RWPE2 (cell line): Measurements from ENCODE around the gene MAPK11.

Source experiments
- ATAC-seq: fragments of 200-7000 bp; cut with Tn5 transposase; 3 replicates; pipeline ENCODE4 v1.9.1; 2021; ENCODE audit warnings: low read depth
- DNase-seq: peaks from one replicate; pipeline ENCODE4 v3.0.0-alpha.2; 2020; ENCODE audit warnings: low spot score
- H3K27ac ChIP-seq: fragments of 450-650 bp; 2 replicates; pipeline ENCODE4 v1.5.1; 2017; ENCODE audit warnings: mild to moderate bottlenecking; ENCODE audit not compliant: poor library complexity, severe bottlenecking
- H3K27me3 ChIP-seq: fragments of 250-450 bp; sonication (Bioruptor Pico); 2 replicates; pipeline ENCODE4 v1.5.1; 2021; ENCODE audit warnings: mild to moderate bottlenecking, moderate library complexity; ENCODE audit not compliant: insufficient read depth, poor library complexity, severe bottlenecking
- H3K36me3 ChIP-seq: fragments of 250-450 bp; sonication (Bioruptor Pico); 2 replicates; pipeline ENCODE4 v1.5.1; 2020; ENCODE audit warnings: low read depth, mild to moderate bottlenecking, moderate library complexity
- H3K4me1 ChIP-seq: fragments of 250-450 bp; sonication (Bioruptor Pico); 2 replicates; pipeline ENCODE4 v1.5.1; 2021; ENCODE audit warnings: mild to moderate bottlenecking, moderate library complexity; ENCODE audit not compliant: insufficient read depth, poor library complexity, severe bottlenecking
- H3K4me3 ChIP-seq: fragments of 250-450 bp; sonication (Bioruptor Pico); 2 replicates; pipeline ENCODE4 v1.5.1; 2021; ENCODE audit warnings: mild to moderate bottlenecking, moderate library complexity; ENCODE audit not compliant: severe bottlenecking
- H3K9me3 ChIP-seq: fragments of 250-450 bp; sonication (Bioruptor Pico); 2 replicates; pipeline ENCODE4 v1.5.1; 2021; ENCODE audit warnings: mild to moderate bottlenecking, moderate library complexity; ENCODE audit not compliant: severe bottlenecking
- CTCF ChIP-seq: fragments of 450-650 bp; IDR thresholded peaks from one replicate; pipeline ENCODE4 v1.5.1; 2017; ENCODE audit warnings: mild to moderate bottlenecking, moderate library complexity; ENCODE audit not compliant: poor library complexity, severe bottlenecking

MAPK11 gene

DNA sequence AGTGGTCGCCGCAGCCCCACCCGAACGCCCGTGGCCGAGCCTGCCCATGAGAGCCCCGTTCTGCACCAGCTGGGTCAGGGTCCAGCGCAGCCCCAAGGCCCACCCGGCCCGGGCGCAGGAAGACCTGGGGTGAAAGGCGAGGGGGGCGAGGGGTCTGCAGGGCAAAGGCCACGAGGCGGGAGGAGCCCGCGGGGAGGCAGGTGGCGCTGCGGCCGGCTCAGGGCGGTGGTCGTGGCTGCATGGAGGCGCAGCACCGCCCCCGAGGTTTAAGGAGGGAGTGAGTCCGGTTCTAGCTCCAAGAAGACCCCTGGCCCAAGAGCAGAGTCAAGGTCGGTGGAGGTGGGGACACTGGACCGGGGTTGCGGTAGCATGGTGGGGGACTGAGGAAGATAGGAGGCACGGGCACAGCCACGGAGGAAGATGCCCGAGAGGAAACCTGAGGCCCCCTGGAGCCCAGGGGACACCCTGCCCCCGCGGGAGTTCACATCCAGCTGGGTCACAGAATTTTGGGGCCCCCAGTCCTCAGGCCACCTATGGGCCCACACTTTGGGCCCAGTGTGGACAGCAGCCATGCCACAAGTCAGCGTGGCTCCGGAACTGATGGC is 18.6 kb downstream of the MAPK11 start:
- Histone ChIP-seq H3K36me3 (peaks cover 11% of the 10 kb centered on the region), H3K4me3 (peak overlapping the region; percentile 41), H3K4me1 (no peaks in the 10 kb centered on the region), H3K9me3 (no peaks in the 10 kb centered on the region), H3K27me3 (no peaks in the 10 kb centered on the region), H3K27ac (peak overlapping the region; percentile 68)
- DNase-seq (no peak), ATAC-seq (no peak; the same call in 2 of the 3 replicates)
- no peak for TF ChIP-seq CTCF

DNA sequence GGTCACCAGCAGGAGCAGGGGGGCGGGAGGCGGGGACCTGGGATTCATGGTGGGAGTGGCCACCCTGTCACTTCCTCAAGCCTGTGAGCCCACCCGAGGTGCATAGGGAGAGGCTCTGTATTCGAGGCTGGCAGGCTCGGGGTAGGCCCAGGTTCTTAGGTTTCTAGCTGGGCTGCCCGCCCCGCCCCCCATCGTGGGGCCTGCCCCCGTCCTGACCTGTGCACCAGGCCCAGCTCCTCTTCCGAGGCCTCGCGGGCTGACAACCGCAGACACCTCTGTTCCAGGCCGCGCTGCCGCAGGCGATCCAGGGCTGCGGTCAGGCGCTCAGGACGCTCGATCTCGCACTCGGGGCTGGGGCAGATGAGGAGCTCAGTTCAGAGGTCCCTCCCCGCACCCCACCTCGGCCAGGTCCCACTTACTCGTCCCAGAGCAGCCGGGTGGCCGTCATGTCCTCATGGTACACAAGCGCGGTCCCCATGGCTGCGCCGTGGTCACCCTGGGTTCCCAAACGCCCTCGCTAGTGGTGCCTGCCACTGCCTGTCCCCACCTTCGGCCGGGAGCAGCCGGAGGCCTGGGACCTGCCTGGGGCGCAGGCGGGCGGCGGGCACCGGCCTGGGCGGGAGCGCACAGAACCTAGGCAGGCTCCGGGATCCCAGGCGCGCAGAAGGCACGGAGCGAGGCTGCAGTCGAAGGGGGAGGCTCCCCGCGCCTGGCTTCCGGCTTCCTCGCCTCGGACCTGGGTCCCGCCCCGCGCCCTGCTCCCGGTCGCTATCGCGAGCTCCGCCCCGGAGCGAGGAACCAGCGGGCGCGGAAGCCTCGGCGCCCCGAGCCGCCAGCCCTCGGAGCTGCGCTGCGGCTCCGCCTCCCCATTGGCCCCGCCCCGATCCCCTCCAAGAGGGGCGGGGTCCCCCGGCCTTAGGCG is 19.4 kb downstream of the MAPK11 start, which contains the start of gene HDAC10:
Gene HDAC10, minus strand, starts transcription at position 711 of the 922 bp plus-strand sequence. Its CDS starts 233 bp downstream, at position 478.
- TF ChIP-seq CTCF, result no peak
- Histone ChIP-seq H3K9me3 (no peaks in the 10 kb centered on the region), H3K4me3 (peak within 1 kb of the TSS; percentile 41), H3K36me3 (peaks cover 14% of the 10 kb centered on the region), H3K27ac (peak within 1 kb of the TSS; percentile 68), H3K27me3 (no peaks in the 10 kb centered on the region), H3K4me1 (no peaks in the 10 kb centered on the region)
- ATAC-seq (peak; percentile 58), DNase-seq (no peak)

GRCh38 chr22:50250249-50250554 is 20.0 kb downstream of the MAPK11 start:
- no peak for ATAC-seq
- H3K4me1 ChIP-seq, result no peaks in the 10 kb centered on the region
- peak overlapping the region; percentile 41 for H3K4me3 ChIP-seq
- H3K36me3 ChIP-seq, result peaks cover 13% of the 10 kb centered on the region
- no peaks in the 10 kb centered on the region for H3K9me3 ChIP-seq
- no peak for DNase-seq
- H3K27ac ChIP-seq, result peak overlapping the region; percentile 68
- no peak for TF ChIP-seq CTCF
- no peaks in the 10 kb centered on the region for H3K27me3 ChIP-seq

DNA sequence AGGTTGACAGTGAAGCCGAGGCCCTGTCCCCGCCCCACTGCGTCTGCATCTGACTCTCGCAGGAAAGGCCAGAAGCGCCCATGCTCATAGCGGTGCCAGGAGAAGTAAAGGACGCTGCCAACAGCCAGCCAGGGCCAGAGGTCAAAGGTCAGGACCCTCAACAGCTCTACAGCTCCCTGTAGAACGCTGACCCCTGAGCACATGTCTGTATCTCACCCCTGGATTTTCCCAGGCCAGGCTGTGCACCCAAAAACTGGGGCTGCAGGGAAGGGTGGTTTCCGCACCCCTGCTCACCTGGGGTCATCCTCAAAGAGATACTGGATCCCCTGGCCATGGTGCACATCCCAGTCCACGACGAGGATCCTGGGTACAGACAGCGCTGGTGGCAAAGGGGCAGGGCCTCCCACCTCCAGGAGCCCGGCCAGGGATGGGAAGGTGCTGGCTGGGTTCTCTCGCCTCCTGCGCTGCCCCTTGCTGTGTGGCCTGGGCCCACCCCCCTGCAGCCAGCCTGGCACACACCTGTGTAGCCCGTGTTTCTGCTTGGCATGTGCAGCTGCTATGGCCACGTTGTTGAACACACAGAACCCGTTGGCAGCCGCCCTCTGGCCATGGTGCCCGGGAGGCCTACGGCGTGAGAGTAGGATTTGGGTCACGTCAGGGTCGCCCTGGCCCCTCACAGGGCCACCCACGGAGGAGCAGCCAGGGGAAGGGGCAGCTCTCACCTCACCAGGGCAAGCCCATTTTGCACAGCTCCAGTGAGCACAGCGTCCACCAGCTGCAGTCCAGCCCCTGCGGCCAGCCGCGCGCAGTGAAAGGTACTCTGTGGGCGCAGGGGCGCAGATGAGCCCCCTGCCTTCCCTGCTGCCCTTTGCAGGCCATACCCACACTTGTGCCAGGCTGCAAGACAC is 20.6 kb downstream of the MAPK11 start:
- Histone ChIP-seq H3K9me3 (no peaks in the 10 kb centered on the region), H3K4me3 (no peak overlapping the region), H3K36me3 (peaks cover 13% of the 10 kb centered on the region), H3K4me1 (no peaks in the 10 kb centered on the region), H3K27ac (no peak overlapping the region), H3K27me3 (no peaks in the 10 kb centered on the region)
- no peak for TF ChIP-seq CTCF
- DNase-seq (no peak), ATAC-seq (no peak)
